GM10847 (cell line): ENCODE data around the gene DPEP2.

Source experiments
- POLR2A ChIP-seq: IDR thresholded peaks from 2 replicates; pipeline ENCODE4 v1.6.1; 2011; ENCODE audit not compliant: insufficient read length; ENCODE audit errors: extremely low read depth

DPEP2 gene

DNA sequence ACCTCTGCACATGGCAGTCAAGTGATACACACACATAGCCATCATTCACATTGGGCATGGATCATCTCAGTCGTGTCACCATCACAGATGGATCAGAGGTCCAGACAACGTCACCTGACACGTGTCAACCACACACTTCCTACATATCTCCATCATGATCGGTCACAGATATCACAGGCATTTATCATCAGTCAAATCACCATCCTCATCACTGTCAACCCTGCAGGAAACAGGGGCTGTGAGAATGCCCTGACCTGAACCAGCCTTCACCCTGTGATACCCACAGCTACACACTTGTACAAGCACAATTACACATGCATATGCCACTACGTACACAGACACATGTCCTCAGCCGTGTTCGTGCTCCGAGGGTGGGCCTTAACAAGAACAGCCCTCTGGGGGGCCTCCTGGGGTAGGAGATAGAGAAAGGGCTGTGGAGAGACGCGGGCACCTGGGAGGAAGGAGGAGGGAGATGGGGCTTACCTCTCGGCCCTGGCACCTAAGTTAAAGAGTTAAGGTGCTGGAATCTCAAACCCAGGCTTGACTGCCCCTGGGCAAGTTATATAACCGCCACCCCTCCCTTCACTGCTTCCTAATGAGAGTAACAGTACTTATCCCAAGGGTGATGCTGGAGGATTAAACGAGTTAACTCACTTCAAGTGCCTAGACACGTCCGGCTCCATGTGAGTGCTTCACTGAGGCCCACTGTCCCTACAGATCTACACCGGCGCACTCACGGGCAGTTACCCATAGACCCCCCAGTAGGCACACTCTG is 31.9 kb downstream of the DPEP2 start:
- no peak for TF ChIP-seq POLR2A

DNA sequence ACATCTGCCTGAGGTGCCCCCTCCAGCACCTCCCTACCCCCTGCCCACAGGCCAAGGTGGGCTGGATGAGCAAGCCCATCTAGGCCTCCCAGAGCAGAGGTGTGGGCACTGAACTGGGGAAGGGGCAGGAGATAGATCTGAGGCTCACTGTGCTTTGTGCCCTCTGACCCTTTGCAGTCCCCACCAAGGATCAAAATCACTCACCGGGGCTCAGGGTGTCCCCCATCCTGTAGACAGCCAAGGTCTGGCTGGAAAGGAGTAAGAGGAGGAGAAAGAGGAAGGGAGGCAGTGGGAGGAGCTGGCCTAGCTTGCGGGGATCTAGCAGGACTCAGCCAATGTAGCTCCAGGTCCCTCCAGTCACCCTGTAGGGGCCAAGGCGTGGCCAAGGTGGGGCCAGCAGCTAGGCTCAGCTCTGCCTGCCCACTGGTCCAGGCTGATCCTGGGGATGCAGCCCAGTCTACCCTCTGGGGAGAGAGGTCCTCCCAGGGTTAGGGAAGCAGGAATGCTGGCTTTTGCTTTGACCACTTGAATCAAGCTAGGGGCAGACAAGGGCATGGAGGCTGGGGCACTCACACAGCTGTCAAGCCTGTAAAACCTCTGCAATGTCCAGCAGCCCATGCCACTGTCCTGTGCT is 32.6 kb downstream of the DPEP2 start:
- TF ChIP-seq POLR2A, result no peak

DNA sequence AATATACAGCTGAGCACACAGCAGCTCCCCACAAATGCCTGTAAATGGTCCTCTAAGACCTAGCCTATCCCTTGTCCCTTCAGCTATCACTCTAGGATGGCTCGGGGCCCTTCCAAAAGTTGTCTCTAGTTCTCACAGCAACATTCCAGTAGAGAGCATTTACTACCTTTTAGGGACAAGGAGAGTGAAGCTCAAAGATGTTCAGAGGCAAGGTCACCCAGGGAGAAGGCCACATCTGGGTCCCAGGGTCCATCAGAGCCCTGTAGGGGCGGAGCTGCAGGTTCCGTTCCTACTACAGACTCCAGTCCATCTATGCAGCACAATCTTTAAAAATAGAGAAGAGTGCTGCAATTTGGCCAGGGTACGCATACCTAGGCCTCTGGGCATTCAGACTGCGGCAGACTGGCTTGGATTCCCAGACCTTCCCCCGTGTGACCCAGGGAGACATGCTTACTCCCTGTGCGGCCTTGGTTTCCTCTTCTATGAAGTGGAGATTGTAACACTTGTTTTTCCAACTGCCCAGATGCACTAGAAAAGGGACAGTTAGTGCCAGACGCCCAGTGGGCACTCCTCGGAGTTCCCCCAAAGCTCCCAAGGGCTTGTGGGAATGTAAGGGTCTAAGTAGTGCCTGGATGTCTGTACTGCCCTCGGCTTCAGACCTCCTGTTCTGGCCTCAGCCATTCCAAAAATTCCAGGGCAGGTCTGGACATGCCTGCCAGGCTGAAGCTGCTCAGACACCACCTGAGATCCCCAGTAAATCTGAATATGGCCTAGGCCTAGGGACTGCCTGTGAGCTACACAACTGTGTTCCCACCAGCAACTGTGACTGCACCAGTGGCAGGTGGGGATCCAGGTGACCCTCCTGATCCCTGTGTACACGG is 33.4 kb downstream of the DPEP2 start:
- no peak for TF ChIP-seq POLR2A

DNA sequence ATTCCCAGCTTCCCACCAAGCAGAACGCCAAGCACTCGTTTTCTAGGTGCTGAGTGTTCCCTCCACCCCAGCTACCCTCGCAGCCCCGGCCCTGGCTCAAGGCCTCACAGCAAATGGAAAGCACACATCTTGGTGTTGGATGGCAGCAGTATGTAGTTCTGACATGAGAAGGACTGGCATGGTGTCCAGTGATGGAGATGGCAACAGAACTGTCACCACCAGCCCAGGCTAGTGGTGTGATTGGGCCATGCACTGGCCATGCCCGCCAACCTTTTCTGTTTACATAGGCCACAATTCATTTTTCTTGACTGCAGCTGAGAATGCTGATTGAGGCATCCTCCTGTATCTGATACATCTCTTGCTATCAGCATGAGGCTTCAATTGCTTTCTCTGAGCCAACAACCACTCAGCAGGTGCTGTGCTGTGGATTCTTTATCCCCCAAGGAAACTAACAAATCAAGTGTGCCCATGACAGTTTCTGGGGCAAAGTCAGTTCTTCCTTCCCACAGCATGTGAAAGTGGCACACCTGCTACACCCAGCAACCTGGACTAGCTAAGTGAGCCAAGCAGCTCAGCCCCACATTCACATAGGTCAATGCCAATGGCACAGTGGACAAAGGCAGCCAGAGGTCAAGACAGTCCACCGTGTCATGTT is 34.7 kb downstream of the DPEP2 start:
- TF ChIP-seq POLR2A, result no peak

DNA sequence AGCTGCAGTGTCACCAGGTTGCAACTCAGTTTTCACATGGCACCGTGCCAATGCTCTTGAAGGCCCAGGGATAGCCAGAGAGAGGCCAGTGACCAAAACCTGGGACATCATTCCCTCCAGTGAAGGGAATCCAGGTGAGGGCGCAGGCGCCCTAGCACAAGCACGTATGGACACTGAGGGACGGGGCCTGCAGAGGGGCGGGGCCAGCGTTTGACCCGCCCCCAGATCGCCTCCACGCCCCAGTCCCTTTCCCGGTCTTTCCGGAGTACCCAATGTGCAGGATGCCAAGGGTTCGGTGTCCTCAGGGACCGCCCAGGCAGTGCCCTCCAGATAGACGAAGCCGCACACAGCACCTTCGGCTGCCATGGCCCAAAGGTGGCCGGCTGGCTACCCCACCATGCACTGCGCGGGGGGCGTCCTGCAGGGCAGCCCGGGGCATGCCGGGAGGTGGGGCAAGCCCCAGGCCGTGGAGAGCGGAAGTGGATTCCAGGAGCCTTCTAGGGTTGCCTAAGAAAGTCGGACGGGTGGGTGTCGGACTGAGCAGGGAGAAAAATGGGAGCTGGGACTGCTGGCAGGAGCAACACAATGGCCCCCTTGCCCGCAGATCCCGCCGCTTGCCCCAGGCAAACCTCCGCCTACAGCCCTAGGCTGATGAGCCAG is 35.5 kb downstream of the DPEP2 start:
- no peak for TF ChIP-seq POLR2A

DNA sequence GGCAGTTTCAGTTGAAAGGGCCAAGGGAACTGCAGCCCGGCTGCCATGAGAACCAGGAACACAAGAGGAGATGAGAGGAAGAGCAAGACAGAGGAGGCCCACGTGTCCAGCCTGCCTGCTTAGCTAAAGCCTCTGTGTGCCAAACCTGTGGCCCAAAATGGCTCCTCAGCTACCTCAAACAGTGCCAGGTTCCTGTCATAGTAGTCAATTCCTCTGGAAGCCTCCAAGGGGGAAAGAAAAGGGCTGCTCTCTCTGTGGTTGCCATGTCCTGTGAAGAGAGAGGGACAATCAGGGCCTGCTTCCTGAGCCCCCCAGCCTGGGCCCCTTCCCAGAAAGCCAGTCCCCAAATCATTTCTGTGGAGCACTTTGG is 36.0 kb downstream of the DPEP2 start:
- no peak for TF ChIP-seq POLR2A

DNA sequence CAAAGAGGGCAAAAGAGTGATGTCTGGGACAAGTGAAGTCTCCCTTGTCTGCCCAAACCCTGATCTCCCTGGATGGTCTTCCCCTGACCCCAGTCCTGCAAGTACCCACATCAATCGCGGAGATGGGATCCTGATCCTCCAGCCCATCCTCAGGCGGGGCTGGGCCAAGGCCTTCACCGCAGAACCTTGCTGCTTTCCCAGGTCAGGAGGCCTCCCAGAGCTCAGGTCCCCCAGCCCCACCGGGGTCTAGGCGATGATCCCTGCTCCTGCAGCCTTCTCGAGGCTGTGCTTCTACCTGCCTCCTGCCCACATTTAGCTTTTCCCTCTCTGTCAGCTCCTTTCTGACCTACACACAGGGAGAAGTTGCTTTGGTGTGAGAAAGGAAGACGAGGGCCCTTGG is 37.1 kb downstream of the DPEP2 start:
- no peak for TF ChIP-seq POLR2A

DNA sequence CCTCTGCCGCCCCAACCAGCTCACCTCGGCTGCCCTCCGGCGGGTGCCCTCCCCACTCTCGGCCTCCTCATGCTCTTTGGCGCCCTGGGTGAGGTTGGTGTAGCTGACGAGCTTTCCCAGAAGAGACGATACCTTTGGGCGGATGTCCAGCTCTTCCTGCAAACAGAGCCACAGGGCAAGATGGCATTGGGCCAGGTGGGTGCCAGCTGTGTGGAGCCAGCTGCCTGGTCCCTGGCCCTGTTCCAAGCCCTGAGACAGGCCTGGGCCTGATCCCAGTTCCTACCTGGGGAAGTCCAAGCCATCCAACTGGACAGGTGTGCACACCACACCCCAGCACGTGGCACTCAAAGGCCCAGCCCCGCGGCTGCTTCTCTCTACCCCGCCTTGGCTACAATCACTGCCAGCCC is 37.7 kb downstream of the DPEP2 start:
- no peak for TF ChIP-seq POLR2A

DNA sequence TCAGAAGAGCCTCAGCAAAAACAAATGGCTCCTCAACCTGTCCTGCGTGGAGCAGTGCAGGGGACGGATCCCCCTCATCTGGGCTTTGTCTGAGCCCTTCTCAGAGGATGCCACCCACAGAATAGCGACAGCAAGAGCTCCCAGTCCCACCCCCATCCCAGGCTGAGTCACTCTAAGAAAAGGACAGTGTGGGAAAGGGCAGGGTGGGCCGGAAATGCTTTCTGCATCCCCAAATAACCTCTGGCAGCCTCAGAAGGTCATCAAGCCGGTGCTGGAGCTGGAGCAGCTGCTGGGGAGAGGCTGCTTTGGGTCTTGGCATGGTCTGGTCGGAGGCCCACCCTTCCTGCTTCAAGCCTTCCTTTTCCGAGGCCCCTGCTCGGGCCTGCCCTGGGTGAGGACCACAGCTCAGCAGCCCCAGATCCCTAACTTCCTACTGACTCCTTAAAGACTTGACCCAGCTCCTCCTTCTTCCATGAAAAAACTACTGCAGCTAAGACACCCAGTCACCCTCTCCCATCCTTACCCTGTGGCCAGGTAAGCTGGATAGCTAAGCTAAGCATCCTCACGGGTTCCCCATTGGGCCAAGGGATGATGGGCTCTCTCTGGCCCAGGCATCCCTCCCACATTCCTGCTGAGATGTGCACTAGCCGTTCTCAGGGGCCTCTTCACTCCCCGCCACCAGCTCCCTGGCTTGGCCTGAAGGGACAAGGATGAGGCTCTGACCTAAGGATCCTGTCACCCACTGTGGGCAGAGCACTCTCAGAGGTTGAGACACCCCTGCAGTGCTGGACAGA is 39.6 kb downstream of the DPEP2 start:
- no peak for TF ChIP-seq POLR2A

DNA sequence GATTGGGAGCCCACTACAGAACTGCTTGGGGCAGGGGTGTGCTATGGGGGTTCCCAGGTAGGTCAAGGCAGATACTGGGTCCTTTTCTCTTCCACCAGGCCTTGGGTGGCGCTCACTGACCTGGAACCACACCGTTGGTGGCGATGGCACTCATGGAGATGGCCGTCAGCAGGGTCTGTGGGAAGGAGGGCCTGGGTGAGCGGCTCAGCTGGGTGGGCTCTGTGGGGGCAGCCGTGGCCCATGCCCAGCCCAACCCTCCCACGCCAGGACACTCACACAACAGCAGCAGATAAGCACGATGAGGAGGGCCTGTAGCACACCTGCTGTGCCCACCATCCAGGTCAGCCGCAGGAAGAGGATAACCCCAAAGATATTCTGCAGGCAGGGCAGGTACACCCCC is 41.7 kb downstream of the DPEP2 start:
- TF ChIP-seq POLR2A, result no peak

DNA sequence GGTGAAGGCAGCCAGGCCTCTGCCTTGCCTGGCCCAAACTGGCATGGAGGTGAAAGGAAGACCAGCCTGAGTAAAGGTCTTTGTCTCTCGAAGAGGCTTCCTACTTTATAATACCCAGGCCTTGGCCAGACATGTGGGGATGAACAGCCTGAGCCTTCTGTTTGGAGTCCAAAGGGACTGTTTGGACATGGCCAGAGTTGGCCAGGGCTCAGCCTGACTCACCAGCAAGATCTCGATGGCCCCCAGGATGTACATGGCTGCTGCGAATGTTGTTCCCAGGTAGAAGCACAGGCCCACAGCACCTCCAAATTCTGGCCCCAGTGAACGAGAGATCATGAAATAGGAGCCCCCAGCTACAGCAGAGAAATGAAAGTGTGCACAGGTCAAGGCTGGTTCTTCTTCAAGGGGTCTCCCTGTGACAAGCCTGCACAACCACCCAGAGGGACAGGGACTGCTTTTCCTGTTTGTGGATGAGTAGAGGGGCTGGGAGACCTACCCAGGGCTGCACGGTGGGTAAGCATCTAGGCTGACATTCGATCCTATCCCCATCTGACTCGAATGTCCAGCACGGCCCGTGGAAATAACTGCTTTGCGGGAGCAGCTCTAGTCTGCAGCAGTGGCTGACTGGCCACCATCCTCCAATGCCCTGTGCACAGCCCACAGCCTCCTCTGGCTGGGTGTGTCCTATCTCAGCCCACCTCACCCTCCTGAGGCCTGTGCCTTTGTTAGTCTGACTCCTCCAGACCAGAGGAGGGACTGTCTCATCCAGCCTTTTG is 44.7 kb downstream of the DPEP2 start:
- TF ChIP-seq POLR2A, result no peak

DNA sequence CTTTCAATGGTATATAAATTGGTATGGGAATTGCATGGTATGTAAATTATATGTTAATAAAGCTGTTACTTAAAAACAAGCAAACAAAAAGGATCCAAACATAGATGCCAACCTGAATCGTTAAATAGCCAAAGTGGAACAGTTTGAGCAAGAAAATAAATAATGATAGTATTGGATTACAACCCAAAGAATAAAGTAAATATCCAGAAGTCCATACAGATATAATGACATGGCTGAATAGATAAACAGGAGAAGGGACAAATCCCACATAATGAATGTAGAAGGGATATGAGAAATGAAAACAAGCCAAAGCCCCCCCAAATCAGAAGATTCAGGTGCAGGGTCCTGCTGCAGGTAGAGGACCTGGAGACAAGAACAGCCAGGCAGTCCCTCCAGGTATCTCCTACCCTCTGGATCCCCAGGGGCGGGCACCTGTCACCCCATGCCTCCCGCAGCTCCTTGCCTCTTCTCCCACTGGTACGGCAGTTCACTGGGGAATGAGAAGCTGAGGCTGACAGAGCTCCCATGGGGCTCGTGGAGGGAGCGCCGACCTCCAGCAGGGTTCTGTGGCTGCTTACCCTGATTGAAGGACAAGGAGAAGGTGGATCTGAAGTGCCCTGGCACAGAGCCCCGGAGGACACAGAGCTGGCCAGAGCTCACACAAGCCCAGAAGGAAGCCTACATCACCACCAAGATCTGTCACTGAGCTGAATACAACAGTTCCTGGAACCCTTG is 45.5 kb downstream of the DPEP2 start:
- no peak for TF ChIP-seq POLR2A

DNA sequence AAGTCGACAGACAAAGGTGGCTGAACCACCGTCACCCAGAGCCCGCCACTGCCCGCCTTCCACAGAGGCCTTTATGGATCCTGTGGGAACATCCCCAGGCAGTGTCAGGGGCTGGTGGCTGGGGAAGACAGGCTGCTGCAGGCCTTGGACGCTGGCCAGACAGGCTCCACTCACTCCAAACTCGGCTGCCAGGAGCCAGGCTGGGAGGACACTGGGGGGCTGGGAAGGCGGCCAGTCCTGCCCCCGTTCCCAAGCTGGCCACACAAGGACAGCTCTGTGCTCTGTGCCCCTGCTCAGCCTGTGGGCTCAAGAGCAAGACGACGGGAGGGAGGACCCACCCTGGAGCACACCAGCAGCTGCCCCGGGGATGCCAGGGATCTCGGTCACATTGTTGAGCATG is 47.8 kb downstream of the DPEP2 start:
- no peak for TF ChIP-seq POLR2A

DNA sequence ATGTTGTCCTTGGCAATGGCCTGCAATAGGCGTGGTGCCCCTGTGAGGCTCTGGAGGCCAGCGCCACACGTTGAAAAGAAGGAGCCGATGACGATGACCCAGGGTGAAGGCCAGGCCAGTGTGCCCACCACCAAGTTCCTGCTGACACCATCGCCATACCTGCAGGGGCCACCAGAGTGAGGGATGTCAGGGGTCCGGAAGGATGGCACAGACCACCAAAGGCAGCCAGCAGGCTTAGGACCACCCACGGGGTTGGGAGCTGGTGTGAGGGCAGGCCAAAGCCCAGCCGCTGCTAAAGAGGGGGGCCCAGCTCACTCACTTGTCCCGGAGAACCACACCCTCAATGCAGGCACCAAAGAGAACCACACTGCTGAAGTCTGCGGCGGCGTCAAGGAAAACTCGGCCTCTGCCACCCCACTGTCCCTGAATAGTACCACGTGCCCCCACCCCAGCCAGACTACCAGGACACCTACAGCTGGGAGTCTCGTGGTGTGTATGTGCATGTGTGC is 48.9 kb downstream of the DPEP2 start:
- no peak for TF ChIP-seq POLR2A
